C4-2B (cell line): ENCODE data around the gene ZBTB21.

Experiments
- ZFX ChIP-seq: fragments of 450-650 bp; IDR thresholded peaks from 2 replicates; pipeline ENCODE4 v1.6.1; 2017
- TF ChIP-seq, protein P1 (sequence below): fragments of 450-650 bp; conservative IDR thresholded peaks from 2 replicates; pipeline ENCODE4 v1.5.1; 2017; ENCODE audit warnings: mild to moderate bottlenecking

DNA sequence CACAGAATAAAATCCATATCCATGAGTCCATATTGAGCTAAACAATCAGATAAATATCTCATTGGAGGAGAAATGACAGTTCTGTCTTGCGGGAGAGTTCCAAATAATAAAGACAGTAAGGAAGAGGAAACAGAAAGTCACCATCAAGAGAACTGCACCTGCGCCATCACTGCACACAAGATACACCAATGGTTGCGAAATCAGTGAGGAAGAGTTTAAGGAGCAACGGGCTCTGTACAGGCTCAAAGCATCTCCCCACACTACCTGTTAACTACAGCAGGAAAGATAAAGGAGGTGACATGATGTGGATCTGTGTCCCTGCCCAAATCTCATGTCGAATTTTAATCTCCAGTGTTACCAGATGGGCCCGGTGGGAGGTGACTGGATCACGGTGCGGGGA is 64.2 kb downstream of the ZBTB21 start:
- TF ChIP-seq, protein P1, sequence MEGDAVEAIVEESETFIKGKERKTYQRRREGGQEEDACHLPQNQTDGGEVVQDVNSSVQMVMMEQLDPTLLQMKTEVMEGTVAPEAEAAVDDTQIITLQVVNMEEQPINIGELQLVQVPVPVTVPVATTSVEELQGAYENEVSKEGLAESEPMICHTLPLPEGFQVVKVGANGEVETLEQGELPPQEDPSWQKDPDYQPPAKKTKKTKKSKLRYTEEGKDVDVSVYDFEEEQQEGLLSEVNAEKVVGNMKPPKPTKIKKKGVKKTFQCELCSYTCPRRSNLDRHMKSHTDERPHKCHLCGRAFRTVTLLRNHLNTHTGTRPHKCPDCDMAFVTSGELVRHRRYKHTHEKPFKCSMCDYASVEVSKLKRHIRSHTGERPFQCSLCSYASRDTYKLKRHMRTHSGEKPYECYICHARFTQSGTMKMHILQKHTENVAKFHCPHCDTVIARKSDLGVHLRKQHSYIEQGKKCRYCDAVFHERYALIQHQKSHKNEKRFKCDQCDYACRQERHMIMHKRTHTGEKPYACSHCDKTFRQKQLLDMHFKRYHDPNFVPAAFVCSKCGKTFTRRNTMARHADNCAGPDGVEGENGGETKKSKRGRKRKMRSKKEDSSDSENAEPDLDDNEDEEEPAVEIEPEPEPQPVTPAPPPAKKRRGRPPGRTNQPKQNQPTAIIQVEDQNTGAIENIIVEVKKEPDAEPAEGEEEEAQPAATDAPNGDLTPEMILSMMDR: no peak
- TF ChIP-seq ZFX: no peak
